Measurements from ENCODE around the gene CALCOCO2.
A peak's percentile ranks its signal among the peaks of the same experiment; 100 is the strongest.

The CALCOCO2 gene

DNA sequence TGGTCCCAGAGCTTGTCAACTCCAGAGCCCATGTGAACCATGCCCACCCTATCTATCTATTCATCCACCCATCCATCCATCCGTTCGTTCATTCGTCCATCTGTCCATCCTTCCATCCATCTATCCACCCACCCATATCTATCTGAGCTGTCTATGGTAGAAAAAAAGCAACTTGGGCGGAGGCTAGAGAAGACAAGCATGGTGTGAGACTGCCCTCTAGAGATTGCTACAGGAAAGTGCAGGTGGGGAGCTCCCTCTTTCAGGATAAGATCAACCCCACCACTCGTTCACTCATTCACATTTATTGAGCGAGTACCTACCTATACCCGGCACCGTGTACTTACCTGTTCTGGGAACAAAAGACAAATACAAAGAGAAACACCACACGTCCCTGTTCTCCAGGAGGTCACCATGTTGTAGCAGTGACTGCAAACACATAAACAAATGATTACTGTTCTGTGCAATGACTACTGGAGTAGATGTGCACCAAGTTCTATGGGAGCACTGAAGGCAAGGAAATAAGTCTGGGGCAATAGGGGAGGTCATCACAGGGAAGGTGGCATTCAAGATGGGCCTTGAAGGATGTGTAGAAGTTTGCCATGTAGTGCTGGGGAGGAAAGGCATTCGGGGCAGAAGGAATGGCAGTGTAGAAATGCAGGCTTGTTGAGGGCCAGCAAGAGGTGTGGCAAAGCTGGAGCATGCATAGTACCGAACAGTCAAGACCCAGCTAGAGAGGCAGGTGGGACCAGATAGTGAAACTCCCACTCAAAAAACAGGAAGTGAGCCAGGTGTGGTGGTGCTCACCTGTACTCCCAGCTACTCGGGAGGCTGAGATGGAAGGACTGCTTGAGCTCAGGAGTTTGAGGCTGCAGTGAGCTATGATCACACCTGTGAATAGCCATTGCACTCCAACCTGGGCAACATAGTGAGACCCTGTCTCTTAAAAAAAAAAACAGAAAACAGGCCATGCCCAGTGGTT, 48.4 kb downstream of the CALCOCO2 start:
- no peaks in the 10 kb centered on the region for H3K36me3 ChIP-seq (replicated peaks; ENCODE audit: low read depth, low read length)

DNA sequence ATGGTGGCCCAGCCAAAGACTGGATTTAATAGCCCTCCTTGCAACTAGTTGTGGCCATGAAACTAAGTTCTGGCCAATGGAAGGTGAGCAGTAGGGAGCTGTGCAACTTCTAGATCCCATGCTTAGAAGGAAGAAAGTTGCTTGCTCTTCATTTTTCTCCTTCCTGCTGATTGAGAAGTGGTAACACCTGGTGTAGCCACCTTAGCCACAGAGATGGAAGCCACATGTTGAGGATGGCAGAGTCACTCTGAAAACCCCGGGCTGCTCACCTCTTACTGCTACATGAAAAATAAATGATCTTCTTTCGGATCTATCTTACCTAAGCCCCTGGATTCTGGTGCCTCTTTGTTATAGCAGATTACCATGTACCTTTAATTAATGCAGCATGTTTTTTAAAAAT, 51.4 kb downstream of the CALCOCO2 start:
- TF ChIP-seq EZH2phosphoT487 (IDR thresholded peaks at IDR 0.05; ENCODE audit: low read depth): no peak
- TF ChIP-seq, protein P1, sequence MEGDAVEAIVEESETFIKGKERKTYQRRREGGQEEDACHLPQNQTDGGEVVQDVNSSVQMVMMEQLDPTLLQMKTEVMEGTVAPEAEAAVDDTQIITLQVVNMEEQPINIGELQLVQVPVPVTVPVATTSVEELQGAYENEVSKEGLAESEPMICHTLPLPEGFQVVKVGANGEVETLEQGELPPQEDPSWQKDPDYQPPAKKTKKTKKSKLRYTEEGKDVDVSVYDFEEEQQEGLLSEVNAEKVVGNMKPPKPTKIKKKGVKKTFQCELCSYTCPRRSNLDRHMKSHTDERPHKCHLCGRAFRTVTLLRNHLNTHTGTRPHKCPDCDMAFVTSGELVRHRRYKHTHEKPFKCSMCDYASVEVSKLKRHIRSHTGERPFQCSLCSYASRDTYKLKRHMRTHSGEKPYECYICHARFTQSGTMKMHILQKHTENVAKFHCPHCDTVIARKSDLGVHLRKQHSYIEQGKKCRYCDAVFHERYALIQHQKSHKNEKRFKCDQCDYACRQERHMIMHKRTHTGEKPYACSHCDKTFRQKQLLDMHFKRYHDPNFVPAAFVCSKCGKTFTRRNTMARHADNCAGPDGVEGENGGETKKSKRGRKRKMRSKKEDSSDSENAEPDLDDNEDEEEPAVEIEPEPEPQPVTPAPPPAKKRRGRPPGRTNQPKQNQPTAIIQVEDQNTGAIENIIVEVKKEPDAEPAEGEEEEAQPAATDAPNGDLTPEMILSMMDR (IDR thresholded peaks at IDR 0.05; ENCODE audit: low read depth, low read length): no peak
- no peaks in the 10 kb centered on the region for H3K79me2 ChIP-seq (ENCODE audit: low read length)
- H3K4me3 ChIP-seq (ENCODE audit: low read length): no peak overlapping the region
- H3K9me3 ChIP-seq (ENCODE audit: insufficient read depth, low read length): no peaks in the 10 kb centered on the region
- no peak overlapping the region for H3K4me2 ChIP-seq (ENCODE audit: low read length)
- no peaks in the 10 kb centered on the region for H3K36me3 ChIP-seq (replicated peaks; ENCODE audit: low read depth, low read length)
- no peaks in the 10 kb centered on the region for H3K27me3 ChIP-seq (ENCODE audit: low read depth, low read length)
- H4K20me1 ChIP-seq (ENCODE audit: insufficient read depth, low read length): no peaks in the 10 kb centered on the region
- no peak overlapping the region for H2AFZ ChIP-seq (ENCODE audit: low read depth, low read length)
- H3K9ac ChIP-seq (ENCODE audit: low read length): no peak overlapping the region
- no peak overlapping the region for H3K27ac ChIP-seq (ENCODE audit: low read length)
- H3K4me1 ChIP-seq (ENCODE audit: low read length): peaks cover 26% of the 10 kb centered on the region

More for the DNA sequence above, 48.4 kb downstream of the CALCOCO2 start:
- TF ChIP-seq, protein P1 (IDR thresholded peaks at IDR 0.05; ENCODE audit: low read depth, low read length): peak; percentile 95
- TF ChIP-seq EZH2phosphoT487 (IDR thresholded peaks at IDR 0.05; ENCODE audit: low read depth): no peak
- H2AFZ ChIP-seq (ENCODE audit: low read depth, low read length): no peak overlapping the region
- H3K9ac ChIP-seq (ENCODE audit: low read length): no peak overlapping the region
- H3K4me1 ChIP-seq (ENCODE audit: low read length): peaks cover 29% of the 10 kb centered on the region
- H3K9me3 ChIP-seq (ENCODE audit: insufficient read depth, low read length): no peaks in the 10 kb centered on the region
- no peaks in the 10 kb centered on the region for H3K27me3 ChIP-seq (ENCODE audit: low read depth, low read length)
- H3K4me2 ChIP-seq (ENCODE audit: low read length): peak overlapping the region; percentile 44
- no peaks in the 10 kb centered on the region for H3K79me2 ChIP-seq (ENCODE audit: low read length)
- no peak overlapping the region for H3K4me3 ChIP-seq (ENCODE audit: low read length)
- no peaks in the 10 kb centered on the region for H4K20me1 ChIP-seq (ENCODE audit: insufficient read depth, low read length)
- H3K27ac ChIP-seq (ENCODE audit: low read length): no peak overlapping the region

DNA sequence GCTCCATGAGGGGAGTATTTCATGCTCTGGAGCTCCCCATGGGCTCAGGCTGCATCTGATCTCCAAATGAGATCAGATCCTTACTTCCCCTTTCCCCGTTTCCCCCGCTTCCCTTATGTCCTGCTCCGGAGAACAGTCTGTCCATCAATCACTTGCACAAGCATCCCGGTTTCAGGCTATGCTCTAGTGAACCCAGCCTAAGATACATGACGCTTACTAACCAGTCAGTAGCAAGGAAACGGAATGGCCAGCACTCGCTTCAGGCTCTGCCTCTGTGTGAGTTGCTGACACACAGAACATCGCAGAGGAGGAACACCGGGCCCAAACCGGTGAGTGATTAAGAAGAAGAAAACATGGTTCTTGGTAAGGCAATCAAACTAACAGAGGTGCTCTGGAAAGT, 52.3 kb downstream of the CALCOCO2 start:
- Histone ChIP-seq H3K9me3 (ENCODE audit: insufficient read depth, low read length) (no peaks in the 10 kb centered on the region), H3K4me2 (ENCODE audit: low read length) (no peak overlapping the region), H3K9ac (ENCODE audit: low read length) (no peak overlapping the region), H2AFZ (ENCODE audit: low read depth, low read length) (no peak overlapping the region), H4K20me1 (ENCODE audit: insufficient read depth, low read length) (no peaks in the 10 kb centered on the region), H3K4me1 (ENCODE audit: low read length) (peaks cover 17% of the 10 kb centered on the region), H3K4me3 (ENCODE audit: low read length) (no peak overlapping the region), H3K27me3 (ENCODE audit: low read depth, low read length) (no peaks in the 10 kb centered on the region), H3K79me2 (ENCODE audit: low read length) (no peaks in the 10 kb centered on the region), H3K27ac (ENCODE audit: low read length) (no peak overlapping the region), H3K36me3 (replicated peaks; ENCODE audit: low read depth, low read length) (no peaks in the 10 kb centered on the region)
- TF ChIP-seq EZH2phosphoT487 (IDR thresholded peaks at IDR 0.05; ENCODE audit: low read depth): no peak
- TF ChIP-seq, protein P1 (IDR thresholded peaks at IDR 0.05; ENCODE audit: low read depth, low read length): no peak

DNA sequence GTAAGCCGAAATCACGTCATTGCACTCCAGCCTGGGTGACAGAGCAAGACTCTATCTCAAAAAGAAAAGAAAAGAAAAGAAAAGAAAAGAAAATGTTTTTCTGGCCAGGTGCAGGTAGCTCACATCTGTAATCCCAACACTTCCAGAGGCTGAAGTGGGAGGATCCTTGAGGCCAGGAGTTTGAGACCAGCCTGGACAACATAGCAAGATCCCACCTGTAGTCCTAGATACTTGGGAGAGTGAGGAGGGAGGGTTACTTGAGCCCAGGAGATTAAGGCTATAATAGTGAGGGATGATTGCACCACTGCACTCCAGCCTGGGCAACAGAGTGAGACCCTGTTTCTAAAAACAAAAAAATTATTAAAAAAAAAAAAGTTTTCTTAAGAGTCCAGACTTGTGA, 59.3 kb downstream of the CALCOCO2 start:
- H3K27ac ChIP-seq (ENCODE audit: low read length): no peak overlapping the region
- no peaks in the 10 kb centered on the region for H4K20me1 ChIP-seq (ENCODE audit: insufficient read depth, low read length)
- H3K9me3 ChIP-seq (ENCODE audit: insufficient read depth, low read length): no peaks in the 10 kb centered on the region
- H3K4me3 ChIP-seq (ENCODE audit: low read length): no peak overlapping the region
- H3K9ac ChIP-seq (ENCODE audit: low read length): no peak overlapping the region
- TF ChIP-seq, protein P1 (IDR thresholded peaks at IDR 0.05; ENCODE audit: low read depth, low read length): no peak
- TF ChIP-seq EZH2phosphoT487 (IDR thresholded peaks at IDR 0.05; ENCODE audit: low read depth): no peak
- no peak overlapping the region for H3K4me2 ChIP-seq (ENCODE audit: low read length)
- H3K36me3 ChIP-seq (replicated peaks; ENCODE audit: low read depth, low read length): peaks cover 5% of the 10 kb centered on the region
- no peaks in the 10 kb centered on the region for H3K27me3 ChIP-seq (ENCODE audit: low read depth, low read length)
- H2AFZ ChIP-seq (ENCODE audit: low read depth, low read length): no peak overlapping the region
- peaks cover 32% of the 10 kb centered on the region for H3K79me2 ChIP-seq (ENCODE audit: low read length)
- H3K4me1 ChIP-seq (ENCODE audit: low read length): peaks cover 14% of the 10 kb centered on the region
